Measurements from ENCODE around the gene THAP9.

DNA sequence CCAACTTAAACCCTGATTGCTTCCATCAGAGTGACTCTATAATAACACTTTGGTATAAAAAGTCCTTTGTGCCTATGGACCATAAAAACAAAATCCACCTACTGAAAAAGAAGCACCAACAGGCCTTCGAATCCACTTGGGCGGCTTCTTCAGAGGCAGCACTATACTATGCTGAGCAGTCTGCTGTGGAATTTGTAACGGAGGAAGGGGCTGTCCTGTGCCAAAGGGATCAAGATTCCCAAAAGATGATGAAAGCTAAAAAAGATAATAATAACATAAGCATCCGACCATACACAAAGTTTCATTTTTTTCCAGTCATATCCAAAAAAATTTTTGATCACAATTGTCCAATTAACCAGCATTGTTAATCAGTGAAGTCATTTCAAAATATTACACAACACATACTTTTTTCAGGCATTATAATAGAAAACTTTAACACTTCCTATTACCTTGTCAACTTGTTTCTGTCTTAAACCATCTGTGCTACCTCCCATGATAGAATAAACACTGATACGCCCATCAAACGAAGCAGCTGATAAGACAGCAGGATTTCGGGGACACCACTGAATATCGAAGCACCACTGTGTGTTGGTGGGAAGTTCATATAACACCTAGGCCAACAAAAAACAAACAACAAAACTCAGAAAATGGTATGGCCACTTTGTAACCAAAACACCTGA is 33.7 kb upstream of the THAP9 start:
- TF ChIP-seq POLR2A (IDR thresholded peaks at IDR 0.05): no peak
- TF ChIP-seq, protein P1, sequence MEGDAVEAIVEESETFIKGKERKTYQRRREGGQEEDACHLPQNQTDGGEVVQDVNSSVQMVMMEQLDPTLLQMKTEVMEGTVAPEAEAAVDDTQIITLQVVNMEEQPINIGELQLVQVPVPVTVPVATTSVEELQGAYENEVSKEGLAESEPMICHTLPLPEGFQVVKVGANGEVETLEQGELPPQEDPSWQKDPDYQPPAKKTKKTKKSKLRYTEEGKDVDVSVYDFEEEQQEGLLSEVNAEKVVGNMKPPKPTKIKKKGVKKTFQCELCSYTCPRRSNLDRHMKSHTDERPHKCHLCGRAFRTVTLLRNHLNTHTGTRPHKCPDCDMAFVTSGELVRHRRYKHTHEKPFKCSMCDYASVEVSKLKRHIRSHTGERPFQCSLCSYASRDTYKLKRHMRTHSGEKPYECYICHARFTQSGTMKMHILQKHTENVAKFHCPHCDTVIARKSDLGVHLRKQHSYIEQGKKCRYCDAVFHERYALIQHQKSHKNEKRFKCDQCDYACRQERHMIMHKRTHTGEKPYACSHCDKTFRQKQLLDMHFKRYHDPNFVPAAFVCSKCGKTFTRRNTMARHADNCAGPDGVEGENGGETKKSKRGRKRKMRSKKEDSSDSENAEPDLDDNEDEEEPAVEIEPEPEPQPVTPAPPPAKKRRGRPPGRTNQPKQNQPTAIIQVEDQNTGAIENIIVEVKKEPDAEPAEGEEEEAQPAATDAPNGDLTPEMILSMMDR (IDR thresholded peaks at IDR 0.05): no peak
